Measurements from ENCODE around the gene KRTAP10-3.

Gene KRTAP10-3

GRCh38 chr21:44511219-44511937, 47.2 kb downstream of the KRTAP10-3 start:
- no peak for DNase-seq (ENCODE audit: low read depth)
- TF ChIP-seq CTCF (conservative IDR thresholded peaks at IDR 0.05; ENCODE audit: low read depth, low read length) = no peak
- H3K4me3 ChIP-seq (ENCODE audit: low read length) = no peak overlapping the region

GRCh38 chr21:44510508-44511218, 47.9 kb downstream of the KRTAP10-3 start:
- no peak overlapping the region for H3K4me3 ChIP-seq (ENCODE audit: low read length)
- TF ChIP-seq CTCF (conservative IDR thresholded peaks at IDR 0.05; ENCODE audit: low read depth, low read length) = peak; percentile 83
- no peak for DNase-seq (ENCODE audit: low read depth)

- no peak for TF ChIP-seq CTCF (conservative IDR thresholded peaks at IDR 0.05; ENCODE audit: low read depth, low read length)
- no peak for DNase-seq (ENCODE audit: low read depth)
- no peak overlapping the region for H3K4me3 ChIP-seq (ENCODE audit: low read length)
Measured at GRCh38 chr21:44510109-44510507, 48.5 kb downstream of the KRTAP10-3 start.

- no peak overlapping the region for H3K4me3 ChIP-seq (ENCODE audit: low read length)
- peak; percentile 4 for TF ChIP-seq CTCF (conservative IDR thresholded peaks at IDR 0.05; ENCODE audit: low read depth, low read length)
- no peak for DNase-seq (ENCODE audit: low read depth)
Measured at GRCh38 chr21:44509539-44509938, 49.1 kb downstream of the KRTAP10-3 start.

GRCh38 chr21:44508711-44509445, 49.7 kb downstream of the KRTAP10-3 start:
- H3K4me3 ChIP-seq (ENCODE audit: low read length) = no peak overlapping the region
- no peak for TF ChIP-seq CTCF (conservative IDR thresholded peaks at IDR 0.05; ENCODE audit: low read depth, low read length)
- DNase-seq (ENCODE audit: low read depth) = no peak

GRCh38 chr21:44508426-44508710, 50.2 kb downstream of the KRTAP10-3 start:
- H3K4me3 ChIP-seq (ENCODE audit: low read length) = no peak overlapping the region
- DNase-seq (ENCODE audit: low read depth) = no peak
- no peak for TF ChIP-seq CTCF (conservative IDR thresholded peaks at IDR 0.05; ENCODE audit: low read depth, low read length)

All from retinal pigment epithelial cell (primary cell).